ENCODE results near the gene YARS1.

DNA sequence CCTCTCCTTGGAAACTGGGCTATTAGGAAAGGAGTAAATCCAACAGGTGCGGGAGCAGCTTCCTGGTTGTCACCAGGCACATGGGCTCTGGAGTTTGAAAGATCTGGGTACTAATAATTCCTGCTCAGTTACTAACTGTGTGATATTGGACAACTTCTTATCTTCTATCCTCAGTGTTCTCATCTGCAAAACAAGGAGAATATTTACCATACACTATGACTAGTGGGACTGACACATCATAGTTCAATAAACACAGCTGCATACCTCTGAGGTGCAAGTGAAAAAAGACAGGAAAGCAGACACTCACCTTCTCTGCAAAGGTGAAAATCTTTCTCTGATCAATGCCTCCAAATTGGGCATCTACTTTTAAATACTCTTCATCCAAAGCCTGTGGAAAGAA is 19.7 kb downstream of the YARS1 start:
- TF ChIP-seq, protein P1, sequence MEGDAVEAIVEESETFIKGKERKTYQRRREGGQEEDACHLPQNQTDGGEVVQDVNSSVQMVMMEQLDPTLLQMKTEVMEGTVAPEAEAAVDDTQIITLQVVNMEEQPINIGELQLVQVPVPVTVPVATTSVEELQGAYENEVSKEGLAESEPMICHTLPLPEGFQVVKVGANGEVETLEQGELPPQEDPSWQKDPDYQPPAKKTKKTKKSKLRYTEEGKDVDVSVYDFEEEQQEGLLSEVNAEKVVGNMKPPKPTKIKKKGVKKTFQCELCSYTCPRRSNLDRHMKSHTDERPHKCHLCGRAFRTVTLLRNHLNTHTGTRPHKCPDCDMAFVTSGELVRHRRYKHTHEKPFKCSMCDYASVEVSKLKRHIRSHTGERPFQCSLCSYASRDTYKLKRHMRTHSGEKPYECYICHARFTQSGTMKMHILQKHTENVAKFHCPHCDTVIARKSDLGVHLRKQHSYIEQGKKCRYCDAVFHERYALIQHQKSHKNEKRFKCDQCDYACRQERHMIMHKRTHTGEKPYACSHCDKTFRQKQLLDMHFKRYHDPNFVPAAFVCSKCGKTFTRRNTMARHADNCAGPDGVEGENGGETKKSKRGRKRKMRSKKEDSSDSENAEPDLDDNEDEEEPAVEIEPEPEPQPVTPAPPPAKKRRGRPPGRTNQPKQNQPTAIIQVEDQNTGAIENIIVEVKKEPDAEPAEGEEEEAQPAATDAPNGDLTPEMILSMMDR (CRISPR knock-in tag; IDR thresholded peaks at IDR 0.05), result no peak
- TF ChIP-seq EZH2 (conservative IDR thresholded peaks at IDR 0.05; ENCODE audit: low read depth, low read length), result no peak
- TF ChIP-seq, protein P2, sequence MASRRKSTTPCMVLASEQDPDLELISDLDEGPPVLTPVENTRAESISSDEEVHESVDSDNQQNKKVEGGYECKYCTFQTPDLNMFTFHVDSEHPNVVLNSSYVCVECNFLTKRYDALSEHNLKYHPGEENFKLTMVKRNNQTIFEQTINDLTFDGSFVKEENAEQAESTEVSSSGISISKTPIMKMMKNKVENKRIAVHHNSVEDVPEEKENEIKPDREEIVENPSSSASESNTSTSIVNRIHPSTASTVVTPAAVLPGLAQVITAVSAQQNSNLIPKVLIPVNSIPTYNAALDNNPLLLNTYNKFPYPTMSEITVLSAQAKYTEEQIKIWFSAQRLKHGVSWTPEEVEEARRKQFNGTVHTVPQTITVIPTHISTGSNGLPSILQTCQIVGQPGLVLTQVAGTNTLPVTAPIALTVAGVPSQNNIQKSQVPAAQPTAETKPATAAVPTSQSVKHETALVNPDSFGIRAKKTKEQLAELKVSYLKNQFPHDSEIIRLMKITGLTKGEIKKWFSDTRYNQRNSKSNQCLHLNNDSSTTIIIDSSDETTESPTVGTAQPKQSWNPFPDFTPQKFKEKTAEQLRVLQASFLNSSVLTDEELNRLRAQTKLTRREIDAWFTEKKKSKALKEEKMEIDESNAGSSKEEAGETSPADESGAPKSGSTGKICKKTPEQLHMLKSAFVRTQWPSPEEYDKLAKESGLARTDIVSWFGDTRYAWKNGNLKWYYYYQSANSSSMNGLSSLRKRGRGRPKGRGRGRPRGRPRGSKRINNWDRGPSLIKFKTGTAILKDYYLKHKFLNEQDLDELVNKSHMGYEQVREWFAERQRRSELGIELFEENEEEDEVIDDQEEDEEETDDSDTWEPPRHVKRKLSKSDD (CRISPR knock-in tag; IDR thresholded peaks at IDR 0.05; ENCODE audit: low read depth), result no peak
- TF ChIP-seq U2AF2 (IDR thresholded peaks at IDR 0.05; ENCODE audit: low read depth, low read length), result no peak
- no peak for TF ChIP-seq MXI1 (IDR thresholded peaks at IDR 0.05; ENCODE audit: borderline replicate concordance, low read depth, low read length)
- TF ChIP-seq SUZ12 (IDR thresholded peaks at IDR 0.05; ENCODE audit: low read depth, low read length), result no peak
- TF ChIP-seq, protein P3, sequence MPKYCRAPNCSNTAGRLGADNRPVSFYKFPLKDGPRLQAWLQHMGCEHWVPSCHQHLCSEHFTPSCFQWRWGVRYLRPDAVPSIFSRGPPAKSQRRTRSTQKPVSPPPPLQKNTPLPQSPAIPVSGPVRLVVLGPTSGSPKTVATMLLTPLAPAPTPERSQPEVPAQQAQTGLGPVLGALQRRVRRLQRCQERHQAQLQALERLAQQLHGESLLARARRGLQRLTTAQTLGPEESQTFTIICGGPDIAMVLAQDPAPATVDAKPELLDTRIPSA (CRISPR knock-in tag; IDR thresholded peaks at IDR 0.05; ENCODE audit: borderline replicate concordance), result no peak
- TF ChIP-seq, protein P4, sequence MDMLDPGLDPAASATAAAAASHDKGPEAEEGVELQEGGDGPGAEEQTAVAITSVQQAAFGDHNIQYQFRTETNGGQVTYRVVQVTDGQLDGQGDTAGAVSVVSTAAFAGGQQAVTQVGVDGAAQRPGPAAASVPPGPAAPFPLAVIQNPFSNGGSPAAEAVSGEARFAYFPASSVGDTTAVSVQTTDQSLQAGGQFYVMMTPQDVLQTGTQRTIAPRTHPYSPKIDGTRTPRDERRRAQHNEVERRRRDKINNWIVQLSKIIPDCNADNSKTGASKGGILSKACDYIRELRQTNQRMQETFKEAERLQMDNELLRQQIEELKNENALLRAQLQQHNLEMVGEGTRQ (IDR thresholded peaks at IDR 0.05; ENCODE audit: low read depth, low read length), result no peak
- TF ChIP-seq, protein P4 (CRISPR knock-in tag; IDR thresholded peaks at IDR 0.05; ENCODE audit: borderline replicate concordance), result no peak

Measured in HepG2 (cell line).